HG03565 (cell line): Measurements from ENCODE around the gene DDIT4.
"Not testable (repeated sequence)": the region's sequence is repeated elsewhere in the genome, so short reads cannot be mapped to it uniquely, and the experiment has no call there.

ENCODE experiments used
- ATAC-seq: cut with Tn5 transposase; IDR thresholded peaks from one replicate; pipeline ENCODE4 v1.9.1; 2021; ENCODE audit warnings: mild to moderate bottlenecking, moderate library complexity; ENCODE audit not compliant: unreplicated experiment

Gene DDIT4

DNA sequence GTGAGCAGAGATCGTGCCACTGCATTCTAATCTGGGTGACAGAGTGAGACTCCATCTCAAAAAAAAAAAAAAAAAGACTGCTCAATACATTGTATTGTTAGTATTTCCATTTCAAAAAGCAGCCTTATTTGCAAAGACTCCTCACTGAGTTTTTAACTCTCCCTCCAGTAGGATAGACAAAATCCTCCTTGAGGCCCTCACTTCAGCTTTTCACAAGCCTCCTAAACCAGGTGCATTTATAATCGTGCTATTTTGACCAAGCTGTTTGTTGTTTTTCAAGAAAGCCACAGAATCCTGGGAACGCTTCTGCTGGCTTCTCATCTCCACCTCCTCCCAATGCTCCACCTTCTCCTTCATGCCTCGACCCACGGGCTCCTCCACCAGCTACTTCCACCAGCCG lies 6.3 kb upstream of the DDIT4 start:
- ATAC-seq, result no peak

DNA sequence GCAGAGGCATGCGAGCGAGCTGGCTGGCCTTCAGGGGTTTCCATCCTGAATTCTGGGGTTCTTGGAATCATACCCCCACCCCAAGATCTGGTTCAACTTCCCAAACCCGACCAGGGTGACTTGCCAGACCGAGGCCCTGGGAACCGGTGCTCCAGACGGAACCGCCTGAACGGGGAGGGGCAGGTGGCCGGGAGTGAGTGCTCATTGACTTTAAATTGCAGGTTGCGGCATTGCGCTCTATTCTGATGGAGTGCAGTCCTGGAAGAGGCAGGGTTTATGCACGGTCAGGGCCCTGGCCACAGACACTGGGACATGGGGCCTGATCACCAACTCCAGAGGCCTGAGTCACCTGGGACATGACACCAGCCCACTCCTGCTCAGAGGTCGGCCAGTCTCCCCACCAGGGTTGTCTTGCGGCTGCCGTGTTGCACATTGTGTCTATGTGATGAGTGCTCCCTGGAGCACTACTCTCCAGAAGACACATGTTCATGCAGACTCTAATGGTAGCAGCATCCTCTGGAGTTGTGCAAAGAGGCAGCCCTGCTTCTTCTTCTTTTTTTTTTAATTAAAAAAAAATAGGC lies 5.8 kb upstream of the DDIT4 start:
- no peak for ATAC-seq

DNA sequence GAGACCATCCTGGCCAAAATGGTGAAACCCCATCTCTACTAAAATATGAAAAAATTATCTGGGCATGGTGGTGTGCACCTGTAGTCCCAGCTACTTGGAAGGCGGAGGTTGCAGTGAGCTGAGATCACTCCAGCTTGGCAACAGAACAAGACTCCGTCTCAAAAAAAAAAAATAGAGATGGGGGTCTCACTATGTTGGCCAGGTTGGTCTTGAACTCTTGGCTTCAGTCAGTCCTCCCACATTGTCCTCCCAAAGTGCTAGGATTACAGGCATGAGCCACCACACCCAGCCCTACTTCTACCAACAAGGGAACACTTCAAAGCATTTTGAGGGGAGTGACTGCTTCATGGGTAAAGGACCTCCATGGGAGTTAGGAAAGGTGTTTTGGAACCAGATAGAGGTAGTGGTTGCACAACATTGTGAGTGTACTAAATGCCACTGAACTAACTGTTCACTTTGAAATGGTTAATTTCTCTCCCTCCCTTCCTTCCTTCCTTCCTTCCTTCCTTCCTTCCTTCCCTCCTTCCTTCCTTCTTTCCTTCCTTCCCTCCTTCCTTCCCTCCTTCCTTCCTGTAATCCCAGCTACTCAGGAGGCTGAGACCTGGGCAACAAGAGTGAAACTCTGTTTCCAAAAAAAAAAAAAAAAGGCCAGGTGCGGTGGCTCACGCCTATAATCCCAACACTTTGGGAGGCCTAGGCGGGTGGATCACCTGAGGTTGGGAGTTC lies 5.1 kb upstream of the DDIT4 start:
- not testable (repeated sequence) for ATAC-seq

DNA sequence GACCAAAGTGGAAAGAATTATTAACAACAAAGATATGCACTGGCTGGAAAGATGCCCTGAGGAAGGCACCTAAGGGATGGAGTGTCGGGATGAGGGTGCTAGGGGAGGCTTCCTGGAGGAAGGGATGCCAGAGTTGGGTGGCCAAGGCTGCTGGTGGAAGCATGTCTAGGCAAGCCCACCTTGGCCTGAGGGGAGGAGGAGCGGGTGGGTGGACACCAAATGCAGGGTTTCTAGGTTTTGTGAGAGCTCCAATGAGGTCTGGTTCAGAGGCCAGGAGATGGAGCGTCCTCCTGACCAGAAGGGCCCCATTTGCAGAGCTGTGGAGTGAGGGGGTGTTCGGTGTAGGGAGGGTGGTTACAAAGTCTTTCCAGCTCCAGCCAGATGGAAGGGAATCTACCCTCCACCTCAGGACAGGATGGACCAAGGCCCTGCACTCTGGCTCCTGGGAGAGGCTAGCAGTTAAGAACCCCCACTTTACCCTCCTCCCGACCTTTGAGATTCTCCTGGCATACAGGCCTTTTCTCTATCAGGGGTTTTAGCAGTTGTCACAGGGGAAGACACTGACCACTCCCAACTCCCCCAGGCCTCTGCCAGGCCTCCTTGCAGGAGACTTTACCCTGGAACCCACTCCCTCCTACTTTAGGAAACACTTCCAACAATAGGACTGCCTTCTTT lies 3.0 kb upstream of the DDIT4 start:
- no peak for ATAC-seq

DNA sequence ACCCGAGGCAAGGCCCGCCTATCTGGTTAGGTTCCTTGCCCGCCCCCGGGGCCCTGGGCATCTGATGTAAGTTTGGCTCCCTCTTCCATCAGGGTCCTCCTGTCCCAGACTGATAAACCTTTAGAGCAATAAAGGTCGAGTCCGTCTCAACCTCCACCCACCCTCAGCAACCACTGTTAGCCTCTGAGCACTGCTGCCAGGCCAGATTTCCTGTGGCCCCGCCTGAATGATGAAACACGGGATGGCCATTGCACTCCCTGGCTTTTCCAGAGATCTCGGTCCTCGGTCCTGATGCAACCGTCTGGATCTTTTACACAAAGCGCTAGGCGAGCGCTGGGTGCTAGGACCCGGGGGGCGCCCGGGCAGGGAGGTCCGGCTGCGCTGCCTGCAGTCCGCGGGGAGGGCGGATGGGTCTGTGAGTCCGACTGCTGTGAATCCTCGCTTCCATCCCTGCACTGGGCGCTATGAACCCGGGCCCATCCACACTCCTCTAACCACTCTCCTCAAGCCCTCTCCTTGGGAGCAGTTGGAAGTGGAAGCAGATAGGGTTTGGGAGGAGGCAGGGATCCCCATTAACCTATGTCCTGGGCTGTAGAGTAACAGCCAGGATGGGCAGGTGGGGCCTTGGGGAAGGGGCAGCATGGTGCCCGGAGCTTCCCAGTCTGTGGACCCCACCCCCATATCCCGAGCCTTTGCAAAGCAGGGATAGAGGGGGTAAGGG lies 875 bp upstream of the DDIT4 start:
- no peak for ATAC-seq

DNA sequence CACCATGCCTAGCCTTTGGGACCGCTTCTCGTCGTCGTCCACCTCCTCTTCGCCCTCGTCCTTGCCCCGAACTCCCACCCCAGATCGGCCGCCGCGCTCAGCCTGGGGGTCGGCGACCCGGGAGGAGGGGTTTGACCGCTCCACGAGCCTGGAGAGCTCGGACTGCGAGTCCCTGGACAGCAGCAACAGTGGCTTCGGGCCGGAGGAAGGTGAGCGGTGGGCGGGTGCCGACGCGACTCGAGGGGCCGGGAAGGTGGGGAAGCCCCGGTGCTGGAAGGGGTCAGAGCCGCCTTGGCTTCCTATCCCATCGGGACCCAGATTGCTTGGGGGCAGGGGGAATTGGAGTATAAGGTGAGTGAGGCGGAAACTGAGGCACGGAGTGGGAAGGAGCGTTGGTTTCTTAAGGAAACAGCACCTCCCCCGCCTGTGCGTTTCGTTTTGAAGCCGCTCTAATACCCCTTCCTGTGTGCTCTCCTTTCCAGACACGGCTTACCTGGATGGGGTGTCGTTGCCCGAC lies 547 bp downstream of the DDIT4 start:
- no peak for ATAC-seq

DNA sequence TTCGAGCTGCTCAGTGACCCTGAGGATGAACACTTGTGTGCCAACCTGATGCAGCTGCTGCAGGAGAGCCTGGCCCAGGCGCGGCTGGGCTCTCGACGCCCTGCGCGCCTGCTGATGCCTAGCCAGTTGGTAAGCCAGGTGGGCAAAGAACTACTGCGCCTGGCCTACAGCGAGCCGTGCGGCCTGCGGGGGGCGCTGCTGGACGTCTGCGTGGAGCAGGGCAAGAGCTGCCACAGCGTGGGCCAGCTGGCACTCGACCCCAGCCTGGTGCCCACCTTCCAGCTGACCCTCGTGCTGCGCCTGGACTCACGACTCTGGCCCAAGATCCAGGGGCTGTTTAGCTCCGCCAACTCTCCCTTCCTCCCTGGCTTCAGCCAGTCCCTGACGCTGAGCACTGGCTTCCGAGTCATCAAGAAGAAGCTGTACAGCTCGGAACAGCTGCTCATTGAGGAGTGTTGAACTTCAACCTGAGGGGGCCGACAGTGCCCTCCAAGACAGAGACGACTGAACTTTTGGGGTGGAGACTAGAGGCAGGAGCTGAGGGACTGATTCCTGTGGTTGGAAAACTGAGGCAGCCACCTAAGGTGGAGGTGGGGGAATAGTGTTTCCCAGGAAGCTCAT lies 1.1 kb downstream of the DDIT4 start:
- ATAC-seq, result no peak

DNA sequence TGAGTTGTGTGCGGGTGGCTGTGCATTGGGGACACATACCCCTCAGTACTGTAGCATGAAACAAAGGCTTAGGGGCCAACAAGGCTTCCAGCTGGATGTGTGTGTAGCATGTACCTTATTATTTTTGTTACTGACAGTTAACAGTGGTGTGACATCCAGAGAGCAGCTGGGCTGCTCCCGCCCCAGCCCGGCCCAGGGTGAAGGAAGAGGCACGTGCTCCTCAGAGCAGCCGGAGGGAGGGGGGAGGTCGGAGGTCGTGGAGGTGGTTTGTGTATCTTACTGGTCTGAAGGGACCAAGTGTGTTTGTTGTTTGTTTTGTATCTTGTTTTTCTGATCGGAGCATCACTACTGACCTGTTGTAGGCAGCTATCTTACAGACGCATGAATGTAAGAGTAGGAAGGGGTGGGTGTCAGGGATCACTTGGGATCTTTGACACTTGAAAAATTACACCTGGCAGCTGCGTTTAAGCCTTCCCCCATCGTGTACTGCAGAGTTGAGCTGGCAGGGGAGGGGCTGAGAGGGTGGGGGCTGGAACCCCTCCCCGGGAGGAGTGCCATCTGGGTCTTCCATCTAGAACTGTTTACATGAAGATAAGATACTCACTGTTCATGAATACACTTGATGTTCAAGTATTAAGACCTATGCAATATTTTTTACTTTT lies 1.8 kb downstream of the DDIT4 start:
- no peak for ATAC-seq

DNA sequence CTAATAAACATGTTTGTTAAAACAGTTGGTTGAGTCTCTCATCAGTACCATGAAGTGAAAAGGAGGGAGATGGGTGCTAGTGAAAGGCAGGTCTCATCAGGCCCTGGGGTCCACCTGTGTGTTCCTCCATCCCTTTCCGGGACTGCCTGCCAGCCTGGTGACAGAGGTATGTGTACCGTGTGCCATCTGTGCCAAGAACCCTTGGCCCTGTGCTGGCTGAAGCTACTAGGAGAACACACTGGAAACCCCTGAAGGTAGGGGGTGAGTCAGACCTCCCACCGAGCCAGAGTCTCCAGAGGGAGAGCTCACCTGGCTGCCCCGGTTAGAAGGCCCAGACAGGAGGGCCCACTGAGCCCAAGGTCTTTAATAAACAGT lies 2.3 kb downstream of the DDIT4 start:
- ATAC-seq, result no peak

DNA sequence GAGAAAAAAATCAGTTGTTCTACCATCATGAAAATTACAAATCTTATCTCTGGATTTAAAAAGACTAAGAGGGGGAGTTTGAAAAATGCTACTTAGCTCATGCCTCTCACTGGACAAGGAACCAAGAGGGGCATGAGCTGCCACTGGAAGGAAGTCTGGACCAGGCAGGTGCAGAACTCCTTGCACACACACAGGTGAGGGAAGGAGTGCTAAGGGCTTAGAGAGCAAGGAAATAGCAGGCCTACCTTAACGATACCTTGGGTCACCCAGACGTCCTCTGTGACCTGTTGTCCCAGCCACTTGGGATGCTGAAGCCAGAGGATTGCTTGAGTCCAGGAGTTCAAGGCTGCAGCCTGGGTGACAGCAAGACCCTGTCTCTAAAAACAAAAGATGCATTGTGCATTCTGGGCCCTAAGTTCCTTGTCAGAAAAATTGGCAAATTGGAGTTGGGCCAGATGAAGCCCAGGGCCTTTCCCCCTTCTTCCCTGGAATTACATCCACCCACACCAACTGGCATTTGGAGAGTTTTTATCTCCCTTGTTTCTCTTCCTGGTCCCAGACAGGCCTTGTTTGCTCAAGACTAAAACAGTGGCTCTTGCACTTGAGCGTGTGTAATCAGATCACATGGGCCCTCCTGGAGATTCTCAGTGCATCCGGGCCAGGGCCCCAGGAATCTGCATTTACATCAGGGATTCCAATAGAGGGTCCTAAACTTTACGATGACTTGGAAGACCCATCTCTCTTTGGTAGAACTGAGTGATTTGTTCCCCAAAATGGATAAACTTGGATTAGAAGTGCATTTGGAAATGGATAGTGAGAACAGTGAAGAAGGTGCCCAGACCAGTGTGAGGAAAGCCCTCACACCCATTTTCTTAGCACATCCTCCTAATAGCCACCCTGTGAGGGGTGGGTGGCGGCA lies 3.0 kb downstream of the DDIT4 start:
- ATAC-seq, result no peak

DNA sequence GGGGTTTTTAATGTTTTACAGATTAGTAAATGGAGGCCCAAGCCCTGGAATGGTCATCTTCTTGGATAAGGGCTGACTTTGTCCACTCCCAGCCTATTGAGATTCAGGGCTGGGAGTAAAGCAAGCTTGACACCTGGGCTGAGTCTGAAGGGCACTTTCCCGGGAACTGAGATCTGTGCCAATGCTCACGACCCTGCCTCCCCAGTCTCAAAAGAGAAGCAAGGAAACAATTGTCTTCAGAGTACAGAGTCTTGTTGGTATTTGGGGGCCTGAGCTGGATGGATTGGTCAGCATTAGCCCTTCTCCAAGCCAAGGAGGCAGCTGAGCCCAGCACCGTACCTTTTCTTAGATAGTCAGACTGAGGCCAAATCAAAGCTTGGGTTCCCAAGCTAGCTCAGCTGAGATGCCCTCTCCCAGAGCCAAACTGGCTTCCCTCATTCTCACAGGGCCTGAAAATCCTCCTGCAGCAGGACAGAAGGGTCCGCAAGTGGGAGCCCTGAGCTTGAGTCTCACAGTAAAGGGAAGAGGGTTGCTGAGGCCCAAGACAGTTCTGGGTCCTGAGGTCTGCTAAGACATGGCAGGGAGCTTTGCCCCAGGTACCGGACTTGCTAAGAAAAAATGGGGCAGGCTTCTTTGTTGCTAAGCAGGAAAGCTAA lies 3.7 kb downstream of the DDIT4 start:
- ATAC-seq, result no peak

DNA sequence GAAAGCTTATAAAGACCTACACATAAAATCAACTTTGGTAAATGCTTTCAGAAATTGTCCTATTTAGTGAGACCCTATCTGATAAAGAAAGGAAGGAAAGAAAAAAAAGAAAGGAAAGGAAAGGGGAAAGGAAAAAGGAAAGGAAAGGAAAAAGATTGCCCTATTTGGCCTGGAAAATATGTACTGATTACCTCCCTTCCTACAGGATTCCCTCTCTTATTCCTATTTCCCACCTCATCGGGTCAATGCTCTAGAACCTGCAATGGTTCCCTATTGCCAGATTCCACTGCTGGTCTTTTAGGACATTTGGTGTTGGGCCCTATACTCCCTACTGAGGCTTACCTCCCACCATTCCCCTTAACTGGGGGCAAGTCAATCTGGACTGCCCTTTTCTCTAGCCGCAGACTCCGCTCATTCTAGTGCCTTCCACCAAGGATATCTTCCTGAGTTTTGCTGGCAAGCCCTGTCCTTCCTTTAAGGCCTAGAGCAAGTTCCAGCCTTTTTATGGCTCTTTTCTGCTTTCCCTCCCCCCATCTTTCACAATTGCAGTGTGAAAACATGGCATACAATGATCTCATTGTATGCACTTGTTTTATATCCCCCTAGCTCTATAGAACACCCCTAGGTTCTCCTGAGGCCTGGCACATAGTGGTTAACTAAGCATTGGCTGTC lies 4.4 kb downstream of the DDIT4 start:
- no peak for ATAC-seq

DNA sequence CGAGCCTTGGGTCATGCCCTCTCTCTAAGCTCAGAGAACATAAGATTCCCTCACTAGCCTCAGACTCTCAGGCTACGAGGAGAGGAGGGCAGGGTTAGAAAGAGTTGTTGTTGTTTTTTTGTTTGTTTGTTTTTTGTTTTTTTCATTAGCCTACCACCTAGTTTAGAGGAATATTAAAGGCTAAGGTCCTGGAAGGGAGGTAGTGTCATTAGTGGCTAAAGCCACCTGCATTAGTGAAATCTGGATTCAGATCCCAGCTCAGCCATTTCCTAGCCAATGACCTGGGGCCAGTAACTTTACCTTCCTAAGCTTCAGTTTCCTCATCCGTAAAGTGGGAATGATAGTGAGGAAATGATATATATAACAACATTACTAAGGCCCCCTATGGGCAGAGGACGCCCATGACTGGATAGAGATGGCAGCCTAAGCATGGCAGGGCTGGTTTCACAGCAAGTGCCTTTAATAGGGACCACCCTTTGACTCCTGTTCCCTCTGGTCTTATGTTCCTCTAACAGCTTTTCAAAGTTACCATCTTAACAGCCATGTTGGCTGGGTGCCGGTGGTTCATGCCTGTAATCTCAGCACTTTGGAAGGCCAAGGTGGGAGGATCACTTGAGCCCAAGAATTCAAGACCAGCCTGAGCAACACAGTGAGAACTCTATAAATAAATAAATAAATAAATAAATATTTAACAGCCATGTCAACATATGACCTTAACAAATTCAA lies 5.1 kb downstream of the DDIT4 start:
- ATAC-seq, result no peak

DNA sequence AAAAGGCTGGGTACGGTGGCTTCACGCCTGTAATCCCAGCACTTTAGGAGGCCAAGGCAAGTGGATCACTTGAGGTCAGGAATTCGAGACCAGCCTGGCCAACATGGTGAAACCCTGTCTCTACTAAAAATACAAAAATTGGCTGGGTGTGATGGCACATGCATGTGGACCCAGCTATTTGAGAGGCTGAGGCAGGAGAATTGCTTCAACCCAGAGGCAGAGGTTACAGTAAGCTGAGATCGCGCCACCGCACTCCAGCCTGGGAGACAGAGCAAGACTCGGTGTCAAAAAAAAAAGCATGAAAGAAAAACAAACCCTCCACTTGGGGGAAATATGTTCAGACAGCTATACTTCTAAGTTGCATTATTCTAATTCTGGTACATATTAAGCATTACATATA lies 5.9 kb downstream of the DDIT4 start:
- ATAC-seq, result not testable (repeated sequence)

DNA sequence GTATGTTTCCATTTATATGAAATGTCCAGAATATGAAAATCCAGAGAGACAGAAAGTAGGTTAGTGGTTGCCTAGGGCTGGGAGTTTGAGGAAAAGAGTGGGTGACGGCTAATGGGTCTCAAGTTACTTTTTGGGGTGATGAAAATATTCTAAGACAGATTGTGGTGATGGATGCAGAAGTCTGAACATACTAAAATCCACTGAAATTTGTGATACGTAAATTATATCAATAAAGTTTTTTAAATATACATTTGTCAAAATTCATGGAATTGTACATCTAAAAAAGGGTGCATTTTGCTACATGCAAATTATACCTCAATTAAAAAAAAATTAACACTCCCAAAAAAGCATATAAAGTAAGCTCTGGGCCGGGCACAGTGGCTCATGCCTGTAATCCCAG lies 9.4 kb downstream of the DDIT4 start:
- no peak for ATAC-seq

DNA sequence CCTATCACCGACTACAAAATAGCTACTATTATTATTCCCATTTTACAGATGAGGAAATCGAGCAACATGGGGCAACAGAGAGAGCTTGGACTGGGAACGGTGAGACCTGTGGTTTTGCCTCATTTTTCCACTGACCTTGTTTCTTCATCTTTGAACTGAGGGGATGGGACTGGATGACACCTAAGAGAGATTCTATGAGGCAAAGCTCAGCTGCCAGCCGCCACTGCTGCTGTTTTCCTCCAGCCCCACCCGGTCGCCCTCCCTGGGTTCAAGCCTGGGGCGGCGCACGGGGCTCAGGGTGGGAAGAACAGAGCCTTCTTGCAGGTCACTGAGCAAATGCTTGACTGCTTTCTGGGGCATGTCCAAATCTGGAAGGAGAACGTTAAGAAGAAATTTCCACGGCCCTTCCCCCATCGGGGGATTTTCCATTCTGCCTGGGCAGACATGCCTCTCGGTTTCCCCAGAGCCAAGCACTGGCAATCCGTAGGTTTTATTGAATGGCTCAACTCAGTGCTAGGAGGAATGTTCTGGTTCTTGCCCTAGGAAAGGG lies 12.3 kb downstream of the DDIT4 start:
- ATAC-seq, result no peak

DNA sequence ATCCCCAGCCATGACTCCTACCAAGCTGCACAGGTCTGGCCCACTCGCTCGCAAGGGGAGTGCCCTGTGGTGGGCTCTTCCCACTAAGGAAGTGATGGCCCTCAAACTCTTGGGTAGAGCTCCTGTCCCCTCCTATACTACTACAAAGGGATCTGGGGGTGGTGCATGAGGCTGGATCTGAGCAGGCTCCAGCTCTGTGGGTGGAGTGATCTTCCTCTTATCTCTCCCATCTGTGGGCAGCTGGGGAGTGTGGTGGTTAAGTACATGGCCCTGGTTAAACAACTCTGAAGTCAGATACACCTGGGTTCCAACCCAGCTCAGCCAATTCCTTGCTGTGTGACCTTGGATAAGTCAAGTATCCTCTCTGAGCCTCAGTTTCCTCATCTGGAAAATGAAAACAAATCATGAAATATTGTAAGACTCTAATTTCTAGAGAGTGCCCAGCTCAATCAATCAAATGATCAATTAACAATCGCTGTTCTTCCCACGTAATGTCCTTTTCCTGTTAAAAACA lies 17.4 kb downstream of the DDIT4 start:
- no peak for ATAC-seq
